Gastroesophageal sphincter (tissue), 4 donors: ENCODE measurements around the gene EXD3. TPM values are rescaled to one million over a fixed set of nuclear protein-coding genes. Genes with fewer than 3 reads are reported as not detected.
"Not testable (repeated sequence)": the region's sequence is repeated elsewhere in the genome, so short reads cannot be mapped to it uniquely, and the experiment has no call there.

Experiments
- ATAC-seq: fragments of 150-250 bp; one replicate; pipeline ENCODE4 v1.9.1; 2016; ENCODE audit warnings: mild to moderate bottlenecking, moderate library complexity
- H3K27ac ChIP-seq, 4 donors: fragments of 200-600 bp; sonication (generic) in 3 of 4; 1 replicate in 3 of 4; 2 replicates in 1 of 4; pipeline ENCODE4 v1.5.1; 2016 to 2019
- H3K27me3 ChIP-seq: fragments of 200-600 bp; sonication (generic); one replicate; pipeline ENCODE4 v1.5.1; 2019
- H3K36me3 ChIP-seq, 2 donors: fragments of 200-600 bp; sonication (generic); one replicate each; pipeline ENCODE4 v1.5.1; 2019; ENCODE audit warnings: control low read depth in 1 of 2
- H3K4me1 ChIP-seq, 3 donors: fragments of 200-600 bp; sonication (generic); 1 replicate in 2 of 3; 2 replicates in 1 of 3; pipeline ENCODE4 v1.5.1; 2016 to 2019; ENCODE audit warnings: control low read depth in 2 of 3
- H3K4me3 ChIP-seq, 2 donors: fragments of 200-600 bp; sonication (generic); one replicate each; pipeline ENCODE4 v1.5.1; 2019; ENCODE audit warnings: mild to moderate bottlenecking in 1 of 2, moderate library complexity in 1 of 2
- H3K9me3 ChIP-seq, 3 donors: fragments of 200-600 bp; sonication (generic); one replicate each; pipeline ENCODE4 v1.5.1; 2017 to 2019; ENCODE audit warnings: control low read depth in 2 of 3
- EP300 ChIP-seq: sonication (generic); formaldehyde crosslinking; IDR thresholded peaks from one replicate; pipeline ENCODE4 v1.6.1; 2017; ENCODE audit warnings: antibody characterized with exemption, mild to moderate bottlenecking
- POLR2A ChIP-seq, 2 donors: fragments of 450-650 bp; IDR thresholded peaks; one replicate each; pipeline ENCODE4 v1.6.1; 2017; ENCODE audit warnings: antibody characterized with exemption in 2 of 2, mild to moderate bottlenecking in 2 of 2, moderate library complexity in 1 of 2
- POLR2AphosphoS5 ChIP-seq: sonication (generic); formaldehyde crosslinking; IDR thresholded peaks from one replicate; pipeline ENCODE4 v1.6.1; 2017; ENCODE audit warnings: antibody characterized with exemption
- WGBS, 2 donors: methylation state at CpG; one replicate each; pipeline ENCODE4 v1.1.5; 2018; ENCODE audit warnings: low coverage in 1 of 2; 5-methylcytosine and 5-hydroxymethylcytosine counted together
- total RNA-seq, 4 donors: library from RNA; depleted of rRNA; stranded (reverse); fragments of >200 nt; gene quantifications; one replicate each; pipeline ENCODE4 v1.1.0, GENCODE V29; 2016
- TF ChIP-seq, protein P1 (sequence below), 4 experiments: fragments of 200-600 bp in 2 of 4; fragments of 450-650 bp in 2 of 4; sonication (generic) in 1 of 4; IDR thresholded peaks; one replicate each; pipeline ENCODE4 v1.5.1; 2017 to 2019; ENCODE audit warnings: antibody characterized with exemption in 4 of 4, mild to moderate bottlenecking in 2 of 4, moderate library complexity in 2 of 4

Gene EXD3
- total RNA-seq, 4 donors from 2014 or later: 3.7 to 29.7 (median 10.9) TPM

DNA sequence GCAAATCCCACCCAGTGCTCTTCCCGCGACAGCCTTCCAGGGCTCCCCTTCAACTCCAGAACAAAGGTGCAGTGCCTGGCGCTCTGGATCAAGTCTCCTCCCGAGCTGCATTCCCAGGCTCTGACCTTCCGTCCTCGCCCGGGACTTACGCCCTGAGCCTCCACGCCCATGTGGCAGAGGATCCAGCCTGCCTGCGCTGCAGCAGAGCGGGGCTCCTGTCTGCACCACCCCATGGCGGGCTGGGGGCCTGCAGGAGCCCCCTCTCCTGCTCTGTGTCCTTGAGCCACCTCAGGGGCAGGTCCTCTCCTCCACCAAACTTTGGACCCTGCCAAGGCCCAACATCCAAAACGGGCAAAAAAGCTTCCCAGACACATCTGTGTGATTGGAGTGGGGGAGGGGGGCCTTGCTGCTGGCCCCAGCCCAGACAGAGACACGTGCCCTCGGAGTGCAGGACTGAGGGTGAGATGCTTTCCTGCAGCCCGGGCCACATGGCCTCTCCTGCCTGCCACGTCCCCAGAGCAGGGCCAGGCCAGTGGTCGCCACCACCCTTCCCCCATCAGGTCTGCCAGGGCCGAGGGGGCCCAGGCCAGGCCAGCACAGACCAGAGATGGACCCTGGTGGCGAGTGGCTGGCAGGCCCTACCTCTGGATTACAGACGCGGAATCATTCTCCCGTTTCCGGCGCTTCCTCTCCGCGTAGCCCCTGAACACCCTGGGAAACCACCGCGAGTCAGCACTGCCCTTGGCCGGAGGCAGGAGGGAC lies 31.8 kb upstream of the EXD3 start:
- Histone ChIP-seq H3K36me3 (peaks cover 0 to 45% of the 10 kb centered on the region in 2 donors), H3K27me3 (no peaks in the 10 kb centered on the region), H3K27ac (peak overlapping the region in 3 of 4 donors; percentile 77 to 79 (median 79)), H3K9me3 (no peaks in the 10 kb centered on the region), H3K4me3 (peak overlapping the region; percentile 16 to 56), H3K4me1 (peaks cover 0 to 65% (median 20%) of the 10 kb centered on the region in 3 donors)
- WGBS, 2 donors: 42% methylated on average over 4 of the region's 30 CpGs; no CpG with 5 or more reads in 1 of the 2 donors
- TF ChIP-seq POLR2A (IDR thresholded peaks at IDR 0.05) (peak in 1 of 2 donors; percentile 12), POLR2AphosphoS5 (no peak)
- no peak for ATAC-seq

DNA sequence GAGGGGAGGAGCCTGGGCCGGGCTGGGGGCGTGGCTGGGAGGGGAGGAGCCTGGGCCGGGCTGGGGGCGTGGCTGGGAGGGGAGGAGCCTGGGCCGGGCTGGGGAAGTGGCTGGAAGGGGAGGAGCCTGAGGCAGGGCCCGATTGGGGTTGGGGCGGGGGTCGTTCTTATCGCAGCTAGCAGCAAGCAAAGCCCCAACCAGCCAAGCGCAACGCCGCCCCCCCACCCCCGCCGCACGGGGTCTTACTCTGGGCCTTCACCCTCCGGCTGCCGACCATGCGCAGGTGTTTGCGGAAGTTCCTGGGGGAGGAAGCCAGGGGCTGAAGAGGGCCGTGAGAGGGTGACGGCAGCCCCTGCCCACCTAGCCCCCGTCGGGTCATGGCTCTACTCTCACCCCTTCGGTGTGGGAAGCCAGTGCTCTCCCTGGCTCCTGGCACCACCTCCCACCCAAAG lies 31.2 kb upstream of the EXD3 start:
- 0% methylated on average over 1 of the region's 24 CpGs; no CpG with 5 or more reads in 1 of the 2 donors for WGBS, 2 donors
- ATAC-seq: peak; percentile 32
- H3K4me1 ChIP-seq: peaks cover 0 to 59% (median 16%) of the 10 kb centered on the region in 3 donors
- peak overlapping the region; percentile 16 to 56 for H3K4me3 ChIP-seq
- TF ChIP-seq EP300: no peak
- no peak for TF ChIP-seq POLR2AphosphoS5
- peak in 1 of 2 donors; percentile 23 for TF ChIP-seq POLR2A (IDR thresholded peaks at IDR 0.05)
- TF ChIP-seq, protein P1, sequence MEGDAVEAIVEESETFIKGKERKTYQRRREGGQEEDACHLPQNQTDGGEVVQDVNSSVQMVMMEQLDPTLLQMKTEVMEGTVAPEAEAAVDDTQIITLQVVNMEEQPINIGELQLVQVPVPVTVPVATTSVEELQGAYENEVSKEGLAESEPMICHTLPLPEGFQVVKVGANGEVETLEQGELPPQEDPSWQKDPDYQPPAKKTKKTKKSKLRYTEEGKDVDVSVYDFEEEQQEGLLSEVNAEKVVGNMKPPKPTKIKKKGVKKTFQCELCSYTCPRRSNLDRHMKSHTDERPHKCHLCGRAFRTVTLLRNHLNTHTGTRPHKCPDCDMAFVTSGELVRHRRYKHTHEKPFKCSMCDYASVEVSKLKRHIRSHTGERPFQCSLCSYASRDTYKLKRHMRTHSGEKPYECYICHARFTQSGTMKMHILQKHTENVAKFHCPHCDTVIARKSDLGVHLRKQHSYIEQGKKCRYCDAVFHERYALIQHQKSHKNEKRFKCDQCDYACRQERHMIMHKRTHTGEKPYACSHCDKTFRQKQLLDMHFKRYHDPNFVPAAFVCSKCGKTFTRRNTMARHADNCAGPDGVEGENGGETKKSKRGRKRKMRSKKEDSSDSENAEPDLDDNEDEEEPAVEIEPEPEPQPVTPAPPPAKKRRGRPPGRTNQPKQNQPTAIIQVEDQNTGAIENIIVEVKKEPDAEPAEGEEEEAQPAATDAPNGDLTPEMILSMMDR (IDR thresholded peaks at IDR 0.05): no peak
- H3K27me3 ChIP-seq: no peaks in the 10 kb centered on the region
- peaks cover 0 to 51% of the 10 kb centered on the region in 2 donors for H3K36me3 ChIP-seq
- H3K27ac ChIP-seq: peak overlapping the region in 3 of 4 donors; percentile 77 to 79 (median 79)
- H3K9me3 ChIP-seq: no peaks in the 10 kb centered on the region

DNA sequence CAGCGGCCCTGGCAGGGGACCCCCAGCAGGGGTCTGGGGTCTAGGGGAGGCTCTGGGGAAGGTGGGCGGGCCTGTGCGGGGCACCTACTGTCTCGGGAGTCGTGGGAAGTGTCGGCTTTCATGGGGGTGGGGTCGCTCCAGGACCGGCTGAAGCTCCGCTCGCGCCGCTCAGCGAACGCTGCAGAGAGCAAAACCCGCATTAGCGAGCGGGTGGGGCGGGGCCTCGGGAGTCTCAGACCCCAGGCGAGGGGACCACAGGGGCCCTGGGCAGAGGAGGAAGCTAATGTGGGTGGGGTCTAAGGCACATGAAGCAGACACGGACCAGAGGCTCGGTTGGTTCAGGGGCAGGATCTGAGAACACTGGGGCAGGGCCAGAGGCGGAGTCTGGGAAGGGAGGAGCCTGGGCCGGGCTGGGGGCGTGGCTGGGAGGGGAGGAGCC lies 30.7 kb upstream of the EXD3 start:
- WGBS, 2 donors: no CpG with 5 or more reads among the region's 25 CpGs
- H3K4me1 ChIP-seq: peaks cover 0 to 58% (median 16%) of the 10 kb centered on the region in 3 donors
- no peaks in the 10 kb centered on the region for H3K9me3 ChIP-seq
- peak overlapping the region; percentile 7 to 56 for H3K4me3 ChIP-seq
- H3K36me3 ChIP-seq: peaks cover 0 to 56% of the 10 kb centered on the region in 2 donors
- H3K27me3 ChIP-seq: no peaks in the 10 kb centered on the region
- TF ChIP-seq POLR2AphosphoS5: no peak
- TF ChIP-seq EP300: no peak
- peak overlapping the region in 1 of 4 donors; percentile 77 for H3K27ac ChIP-seq
- ATAC-seq: peak; percentile 80

DNA sequence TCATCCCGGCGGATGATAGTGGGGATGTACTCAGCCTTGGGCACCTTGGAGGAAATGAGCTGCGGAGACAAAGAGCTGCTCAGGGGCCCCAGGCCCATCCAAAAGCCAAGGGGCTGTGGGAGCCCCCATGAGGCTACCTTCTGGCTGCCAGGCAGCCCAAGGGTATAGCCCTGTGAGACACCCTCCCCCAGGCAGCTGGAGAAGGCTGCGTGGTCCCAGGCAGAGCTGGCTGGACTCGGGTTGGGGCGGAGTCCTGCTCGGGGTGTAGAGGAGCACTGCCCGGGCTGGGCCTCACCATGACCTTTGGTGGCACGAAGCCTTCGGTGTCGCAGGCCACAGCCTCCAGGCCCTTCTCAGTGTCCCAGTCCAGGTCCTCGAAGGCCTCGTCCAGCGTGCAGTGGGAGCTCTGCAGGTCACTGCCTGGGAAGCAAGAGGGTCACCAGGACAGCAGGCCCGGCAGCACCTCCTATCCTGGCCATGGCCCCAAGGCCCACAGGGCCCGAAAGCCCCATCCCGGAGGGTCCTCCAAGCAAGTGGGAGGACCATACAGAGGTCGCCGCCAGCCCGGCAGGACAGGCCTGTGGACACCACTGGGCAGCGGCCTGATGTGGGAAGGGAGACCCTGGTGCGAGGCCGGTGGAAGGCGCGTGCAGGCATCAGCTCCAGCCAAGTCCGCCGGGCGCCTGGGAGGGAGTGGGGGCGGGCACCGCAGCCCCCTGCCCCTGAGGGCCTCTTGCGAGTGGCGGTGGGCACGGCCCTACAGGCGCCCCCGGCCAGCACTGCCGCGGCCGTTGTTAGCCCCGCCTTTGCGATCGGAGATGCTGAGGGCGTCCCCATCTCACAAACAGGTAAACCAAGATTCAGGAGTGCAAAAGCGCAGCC lies 30.0 kb upstream of the EXD3 start:
- no peak for ATAC-seq
- no peak for TF ChIP-seq POLR2AphosphoS5
- no peak for TF ChIP-seq POLR2A (IDR thresholded peaks at IDR 0.05)
- no peak for TF ChIP-seq EP300
- TF ChIP-seq, protein P1 (IDR thresholded peaks at IDR 0.05): no peak
- WGBS, 2 donors: 93% methylated on average over 6 of the region's 43 CpGs; no CpG with 5 or more reads in 1 of the 2 donors
- Histone ChIP-seq H3K4me3 (peak overlapping the region in 1 of 2 donors; percentile 56), H3K27ac (peak overlapping the region in 1 of 4 donors; percentile 77), H3K4me1 (peaks cover 0 to 51% (median 10%) of the 10 kb centered on the region in 3 donors), H3K9me3 (no peaks in the 10 kb centered on the region), H3K36me3 (peaks cover 0 to 61% of the 10 kb centered on the region in 2 donors), H3K27me3 (no peaks in the 10 kb centered on the region)

DNA sequence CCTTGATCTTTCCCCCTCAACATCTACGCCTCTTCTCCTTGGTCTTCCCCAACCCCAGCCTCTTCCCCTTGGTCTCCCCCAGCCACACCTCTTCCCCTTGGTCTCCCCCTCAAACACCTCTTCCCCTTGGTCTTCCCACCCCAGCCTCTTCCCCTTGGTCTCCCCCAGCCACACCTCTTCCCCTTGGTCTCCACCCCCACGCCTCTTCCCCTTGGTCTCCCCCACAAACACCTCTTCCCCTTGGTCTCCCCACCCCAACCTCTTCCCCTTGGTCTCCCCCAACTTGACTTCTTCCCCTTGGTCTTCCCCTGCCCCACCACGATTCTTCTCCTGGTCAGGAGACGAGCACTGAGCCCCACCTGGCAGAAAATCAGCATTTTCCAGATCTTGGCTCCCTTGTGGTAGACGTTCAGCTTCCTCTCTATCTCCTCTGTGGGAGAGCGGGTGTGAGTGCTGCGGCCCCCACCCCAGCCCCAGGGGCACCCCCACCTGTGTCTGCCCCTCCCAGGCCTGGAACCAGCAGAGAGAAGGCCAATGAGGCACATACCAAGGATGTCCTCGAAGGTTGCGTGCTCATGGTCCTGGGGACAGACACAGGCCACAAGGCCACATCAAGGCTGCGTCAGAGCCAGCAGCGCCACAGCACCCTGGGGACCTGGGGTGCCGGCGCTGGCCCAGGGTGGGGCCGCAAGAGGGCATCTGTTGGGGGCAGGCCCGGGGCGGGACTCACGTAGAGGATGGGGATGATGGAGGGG lies 29.2 kb upstream of the EXD3 start:
- peaks cover 0 to 54% of the 10 kb centered on the region in 2 donors for H3K36me3 ChIP-seq
- H3K27ac ChIP-seq: no peak overlapping the region
- TF ChIP-seq, protein P1 (IDR thresholded peaks at IDR 0.05): no peak
- no peaks in the 10 kb centered on the region for H3K27me3 ChIP-seq
- no peaks in the 10 kb centered on the region for H3K9me3 ChIP-seq
- peaks cover 0 to 43% (median 6%) of the 10 kb centered on the region in 3 donors for H3K4me1 ChIP-seq
- WGBS, 2 donors: 67 to 100% methylated on average over 1 of the region's 17 CpGs
- no peak for ATAC-seq
- H3K4me3 ChIP-seq: no peak overlapping the region

DNA sequence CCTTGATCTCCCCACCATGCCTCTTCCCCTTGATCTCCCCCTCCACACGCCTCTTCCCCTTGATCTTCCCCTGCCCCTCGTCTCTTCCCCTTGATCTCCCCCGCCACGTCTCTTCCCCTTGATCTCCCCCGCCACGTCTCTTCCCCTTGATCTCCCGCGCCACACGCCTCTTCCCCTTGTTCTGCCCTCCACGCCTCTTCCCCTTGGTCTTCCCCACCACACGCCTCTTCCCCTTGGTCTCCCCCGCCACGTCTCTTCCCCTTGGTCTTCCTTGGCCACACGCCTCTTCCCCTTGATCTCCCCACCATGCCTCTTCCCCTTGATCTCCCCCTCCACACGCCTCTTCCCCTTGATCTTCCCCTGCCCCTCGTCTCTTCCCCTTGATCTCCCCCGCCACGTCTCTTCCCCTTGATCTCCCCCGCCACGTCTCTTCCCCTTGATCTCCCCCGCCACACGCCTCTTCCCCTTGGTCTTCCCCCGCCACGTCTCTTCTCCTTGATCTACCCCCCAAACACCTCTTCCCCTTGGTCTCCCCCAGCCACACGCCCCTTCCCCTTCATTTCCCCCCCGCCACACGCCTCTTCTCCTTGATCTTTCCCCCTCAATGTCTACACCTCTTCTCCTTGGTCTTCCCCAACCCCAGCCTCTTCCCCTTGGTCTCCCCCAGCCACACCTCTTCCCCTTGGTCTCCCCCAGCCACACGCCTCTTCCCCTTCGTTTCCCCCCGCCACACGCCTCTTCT lies 28.5 kb upstream of the EXD3 start:
- Histone ChIP-seq H3K36me3 (peaks cover 0 to 47% of the 10 kb centered on the region in 2 donors), H3K4me1 (peaks cover 0 to 35% (median 6%) of the 10 kb centered on the region in 3 donors)
- not testable (repeated sequence) for H3K4me3 ChIP-seq, H3K9me3 ChIP-seq, H3K27me3 ChIP-seq, H3K27ac ChIP-seq, ATAC-seq
- WGBS, 2 donors: 61% methylated on average over 2 of the region's 31 CpGs; no CpG with 5 or more reads in 1 of the 2 donors

DNA sequence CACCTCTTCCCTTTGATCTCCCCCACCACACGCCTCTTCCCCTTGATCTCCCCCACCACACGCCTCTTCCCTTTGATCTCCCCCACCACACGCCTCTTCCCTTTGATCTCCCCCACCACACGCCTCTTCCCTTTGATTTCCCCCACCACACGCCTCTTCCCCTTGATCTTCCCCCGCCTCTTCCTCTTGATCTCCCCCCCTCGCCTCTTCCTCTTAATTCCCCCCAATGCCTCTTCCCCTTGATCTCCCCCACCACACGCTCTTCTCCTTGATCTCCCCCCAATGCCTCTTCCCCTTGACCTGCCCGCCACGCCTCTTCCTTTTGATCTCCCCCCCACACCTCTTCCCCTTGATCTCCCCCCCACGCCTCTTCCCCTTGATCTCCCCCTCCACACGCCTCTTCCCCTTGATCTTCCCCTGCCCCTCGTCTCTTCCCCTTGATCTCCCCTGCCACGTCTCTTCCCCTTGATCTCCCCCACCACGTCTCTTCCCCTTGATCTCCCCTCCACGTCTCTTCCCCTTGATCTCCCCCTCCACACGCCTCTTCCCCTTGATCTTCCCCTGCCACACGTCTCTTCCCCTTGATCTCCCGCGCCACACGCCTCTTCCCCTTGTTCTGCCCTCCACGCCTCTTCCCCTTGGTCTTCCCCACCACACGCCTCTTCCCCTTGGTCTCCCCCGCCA lies 27.7 kb upstream of the EXD3 start:
- not testable (repeated sequence) for H3K9me3 ChIP-seq, ATAC-seq, H3K27me3 ChIP-seq, H3K4me3 ChIP-seq, H3K27ac ChIP-seq
- WGBS, 2 donors: 69% methylated on average over 5 of the region's 24 CpGs; no CpG with 5 or more reads in 1 of the 2 donors
- H3K4me1 ChIP-seq: peaks cover 0 to 32% (median 6%) of the 10 kb centered on the region in 3 donors
- peaks cover 0 to 39% of the 10 kb centered on the region in 2 donors for H3K36me3 ChIP-seq
